ENCODE results near the gene ARHGAP19.

The ARHGAP19 gene

GRCh38 chr10:97196223-97197029 is 96.0 kb downstream of the ARHGAP19 start:
- peak; percentile 53 for DNase-seq (ENCODE audit: low spot score)

- no peak for DNase-seq (ENCODE audit: low spot score)
Observed at GRCh38 chr10:97195706-97196222, 96.7 kb downstream of the ARHGAP19 start.

DNA sequence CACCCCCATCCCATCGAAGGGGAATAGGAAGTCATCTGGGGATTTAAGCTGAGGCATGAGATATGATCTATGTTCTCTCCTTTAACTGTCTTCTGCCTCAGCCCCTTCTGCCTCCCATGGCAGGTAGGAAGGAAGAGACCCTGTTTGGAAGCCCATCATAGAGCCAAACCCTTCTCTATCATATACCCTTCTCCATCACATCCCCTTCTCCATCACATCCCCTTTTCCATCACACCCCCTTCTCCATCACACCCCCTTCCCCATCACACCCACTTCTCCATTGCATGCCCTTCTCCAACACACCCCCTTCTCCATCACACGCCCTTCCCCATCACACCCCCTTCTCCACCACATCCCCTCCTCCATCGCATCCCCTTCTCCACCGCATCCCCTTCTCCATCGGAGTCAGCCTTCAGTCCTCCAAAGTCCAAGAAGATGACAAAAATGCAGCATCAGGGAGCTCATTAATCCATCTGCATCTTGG is 99.4 kb downstream of the ARHGAP19 start:
- no peak for DNase-seq (ENCODE audit: low spot score)

DNA sequence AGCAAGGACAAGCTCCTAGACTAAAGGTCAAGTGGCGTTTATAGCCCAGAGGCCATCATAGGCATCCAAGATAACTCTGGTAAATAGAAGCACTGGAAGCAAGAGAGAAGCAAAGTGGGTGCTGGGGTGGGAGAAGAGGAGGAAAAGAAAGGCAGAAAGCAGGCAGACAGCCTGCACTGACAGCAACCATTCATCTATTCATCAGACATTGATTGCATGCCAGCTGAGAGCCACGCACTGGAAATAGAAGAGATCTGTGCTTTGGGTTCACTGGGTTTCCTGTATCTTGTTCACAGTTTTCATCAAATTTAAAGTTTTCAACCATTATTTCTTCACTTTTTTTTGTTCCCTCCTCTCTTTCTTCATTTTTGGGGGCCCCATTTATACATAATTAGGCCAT is 102.0 kb downstream of the ARHGAP19 start:
- no peak for DNase-seq (ENCODE audit: low spot score)

DNA sequence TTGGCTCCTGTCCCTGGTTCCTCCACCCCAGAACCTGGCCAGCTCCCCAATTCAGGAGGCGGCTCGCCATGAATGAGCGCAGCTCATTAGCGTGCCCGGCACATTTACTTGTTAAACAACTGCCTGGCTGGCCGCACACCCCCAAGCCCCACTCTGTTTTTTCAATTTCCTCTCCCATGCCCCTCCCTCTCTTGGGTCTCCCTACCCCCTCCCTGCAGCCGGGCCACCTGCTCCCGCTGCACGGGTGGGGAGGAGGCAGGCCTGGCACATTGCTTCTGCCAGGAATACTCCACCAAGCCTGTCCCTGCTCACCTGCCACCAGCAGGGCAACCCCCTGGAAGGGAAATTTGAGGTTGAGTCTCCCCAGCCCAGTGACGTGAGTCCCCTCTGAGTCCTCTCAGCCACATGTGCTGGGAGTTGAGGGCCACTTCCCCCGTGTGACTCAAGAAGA is 104.2 kb downstream of the ARHGAP19 start:
- no peak for DNase-seq (ENCODE audit: low spot score)

GRCh38 chr10:97186911-97187310 is 105.5 kb downstream of the ARHGAP19 start:
- DNase-seq (ENCODE audit: low spot score), result no peak

- no peak for DNase-seq (ENCODE audit: low spot score)
Observed at GRCh38 chr10:97185326-97186058, 106.9 kb downstream of the ARHGAP19 start, which contains the start of gene SLIT1. SLIT1 (minus strand) TSS chr10:97185959; CDS start chr10:97185674, 285 bp downstream.

- DNase-seq (ENCODE audit: low spot score), result no peak
Observed at GRCh38 chr10:97184971-97185325, 107.5 kb downstream of the ARHGAP19 start.

- DNase-seq (ENCODE audit: low spot score), result no peak
Observed at GRCh38 chr10:97183314-97183713, 109.1 kb downstream of the ARHGAP19 start.

GRCh38 chr10:97182288-97182990 is 110.0 kb downstream of the ARHGAP19 start:
- no peak for DNase-seq (ENCODE audit: low spot score)

GRCh38 chr10:97180986-97181385 is 111.5 kb downstream of the ARHGAP19 start:
- DNase-seq (ENCODE audit: low spot score), result no peak

DNA sequence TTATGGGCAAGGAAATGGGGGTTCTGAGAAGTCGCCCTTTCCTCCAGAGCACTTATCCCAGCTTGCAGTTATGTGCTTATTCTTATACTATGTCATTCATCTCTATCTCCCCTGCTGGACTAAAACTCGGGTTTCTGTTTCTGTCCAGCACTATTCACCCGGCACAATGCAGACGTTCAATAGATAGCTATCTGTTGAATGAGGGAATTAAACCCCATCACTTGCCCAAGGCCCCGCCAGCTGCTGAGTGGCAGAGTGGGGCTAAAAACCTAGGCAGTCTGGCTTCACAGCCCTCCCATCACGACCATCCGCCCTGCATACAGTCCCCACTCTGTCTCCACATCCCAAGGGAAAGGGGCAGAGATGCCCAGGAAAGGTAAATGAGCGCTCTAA is 112.1 kb downstream of the ARHGAP19 start:
- DNase-seq (ENCODE audit: low spot score), result no peak

DNA sequence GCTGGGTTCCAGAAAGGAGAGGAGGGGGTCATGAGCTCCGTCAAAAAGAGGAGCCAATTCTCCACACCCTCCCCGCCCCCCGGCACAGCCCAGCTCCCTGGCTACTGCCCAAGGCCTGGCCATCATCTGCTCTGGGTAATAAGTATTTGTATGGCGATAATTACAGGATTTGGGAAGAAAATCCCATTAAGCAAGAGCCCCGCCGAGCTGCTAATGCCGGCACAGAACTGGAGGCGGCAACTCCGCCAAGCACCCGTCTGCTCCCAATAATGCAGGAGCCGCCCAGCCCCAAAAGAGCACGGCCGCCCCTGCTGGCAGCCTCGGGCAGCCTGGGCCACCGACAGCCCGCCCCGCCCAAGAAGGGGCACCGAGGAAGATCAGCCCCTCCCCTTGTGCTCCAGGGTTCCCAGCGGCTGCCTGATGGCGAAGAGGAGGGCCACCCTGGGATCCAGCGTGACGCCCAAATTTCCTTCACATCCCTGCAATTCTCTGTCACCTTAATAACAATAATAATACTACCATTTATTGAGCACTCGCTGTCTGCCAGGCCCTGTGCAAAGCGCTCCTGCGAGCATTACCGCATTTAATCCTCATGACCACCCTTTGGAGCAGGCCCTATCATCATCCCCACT is 112.6 kb downstream of the ARHGAP19 start:
- DNase-seq (ENCODE audit: low spot score), result no peak

DNA sequence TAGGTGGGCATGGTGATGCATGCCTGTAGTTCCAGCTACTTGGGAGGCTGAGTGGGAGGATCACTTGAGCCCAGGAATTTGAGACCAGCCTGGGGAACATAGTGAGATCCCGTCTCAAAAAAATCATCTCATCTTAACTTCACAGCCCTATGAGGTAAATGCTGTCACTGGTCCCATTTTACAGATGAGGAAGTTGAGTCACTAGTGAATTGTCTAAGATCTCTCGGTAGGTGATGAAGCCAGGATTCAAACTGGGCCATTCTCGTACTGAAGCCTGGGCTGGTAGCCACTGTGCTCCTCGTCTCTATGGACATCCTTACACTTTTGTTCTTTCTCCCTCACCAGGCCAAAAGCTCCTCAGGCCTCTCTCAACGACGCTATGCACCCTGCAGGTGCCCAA is 113.1 kb downstream of the ARHGAP19 start:
- DNase-seq (ENCODE audit: low spot score), result no peak

DNA sequence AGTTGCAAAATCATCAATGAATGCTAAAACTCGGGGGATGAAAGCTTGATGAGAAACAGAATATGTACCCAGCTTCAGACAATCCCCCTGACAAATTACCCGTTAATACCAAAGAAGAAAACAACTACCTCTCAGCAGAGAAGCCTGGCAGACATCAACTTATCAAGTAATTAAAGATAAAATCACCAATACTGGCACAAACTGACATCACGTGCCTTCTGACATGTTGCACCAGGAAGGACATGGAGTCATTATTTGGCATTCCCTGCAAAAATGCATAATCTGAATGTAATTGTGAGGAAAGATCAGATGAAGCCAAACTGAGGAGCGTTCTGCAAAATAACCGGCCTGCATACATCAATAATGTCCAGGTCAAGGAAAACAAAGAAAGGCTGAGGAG is 114.4 kb downstream of the ARHGAP19 start:
- no peak for DNase-seq (ENCODE audit: low spot score)

DNA sequence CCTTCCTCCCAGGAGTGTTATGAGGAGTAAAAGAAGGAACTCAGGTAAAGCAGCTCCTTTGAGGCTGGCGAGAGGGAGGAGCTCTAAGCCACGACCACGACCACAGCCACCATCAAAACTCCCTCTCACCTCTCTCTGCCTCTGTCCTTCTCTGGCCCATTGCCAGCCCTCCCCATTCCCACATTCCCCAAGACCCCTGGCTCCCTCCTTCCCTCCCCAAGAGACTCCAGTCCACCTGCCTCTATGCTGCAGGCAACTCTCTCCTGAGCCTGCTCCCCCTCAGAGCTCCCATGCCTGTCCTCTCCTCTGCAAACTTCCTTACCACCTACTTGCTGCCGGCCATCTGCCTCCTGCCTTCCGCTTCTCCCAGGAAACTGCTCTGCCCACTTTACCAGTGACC is 116.2 kb downstream of the ARHGAP19 start:
- no peak for DNase-seq (ENCODE audit: low spot score)

- no peak for DNase-seq (ENCODE audit: low spot score)
Observed at GRCh38 chr10:97175586-97175985, 116.9 kb downstream of the ARHGAP19 start.

- DNase-seq (ENCODE audit: low spot score), result peak; percentile 60
Observed at GRCh38 chr10:97174941-97175340, 117.5 kb downstream of the ARHGAP19 start.

DNA sequence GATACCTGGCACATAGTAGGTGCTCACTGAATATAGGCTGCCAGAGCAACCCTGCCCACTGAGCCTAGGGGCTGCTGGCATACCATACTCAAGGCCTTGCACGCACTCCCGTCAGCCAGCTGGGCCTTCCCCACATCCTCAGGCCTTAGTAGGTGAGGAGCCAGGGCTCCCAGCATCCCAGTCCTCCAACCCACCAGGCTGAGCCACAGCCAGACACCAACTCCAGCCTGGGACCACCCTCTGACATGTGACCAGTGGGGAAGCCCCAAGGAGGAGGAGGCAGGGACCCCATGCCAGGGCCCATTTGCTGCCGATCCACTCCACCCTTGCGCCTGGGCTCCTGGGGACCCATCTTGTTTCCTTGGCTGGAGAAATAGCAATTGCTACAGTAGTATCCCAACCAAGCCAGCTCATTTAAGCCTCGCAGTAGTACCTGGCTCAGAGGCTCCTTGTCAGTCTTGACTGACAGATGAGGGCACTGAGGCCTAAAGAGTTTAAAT is 118.1 kb downstream of the ARHGAP19 start:
- DNase-seq (ENCODE audit: low spot score), result no peak

DNA sequence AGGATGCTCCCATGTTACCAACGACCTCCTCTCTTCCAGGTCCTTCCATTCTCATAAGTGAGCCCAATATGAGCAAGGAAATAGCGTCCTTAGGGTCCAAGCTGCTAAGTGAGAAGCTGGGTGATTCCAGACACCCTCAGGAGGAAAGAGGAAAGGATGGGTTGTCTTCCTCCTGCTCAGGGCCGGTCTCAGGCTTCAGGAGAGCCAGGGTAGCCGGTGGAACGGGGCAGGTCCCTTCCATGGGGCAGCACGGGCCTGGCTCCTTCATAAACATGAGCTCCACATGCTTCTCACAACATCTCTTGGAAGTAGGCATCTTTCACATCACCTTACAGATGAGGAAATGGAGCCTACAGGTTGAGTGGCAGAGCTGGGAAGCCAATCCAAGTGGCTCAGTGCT is 119.4 kb downstream of the ARHGAP19 start:
- no peak for DNase-seq (ENCODE audit: low spot score)
